Adrenal gland (tissue), 12 donors: ENCODE measurements around the gene PATE1. TPM values are rescaled to one million over a fixed set of nuclear protein-coding genes. Genes with fewer than 3 reads are reported as not detected.

ENCODE experiments used
- DNase-seq, 7 donors: peaks; one replicate each; pipeline ENCODE4 v3.0.0-alpha.2; 2019 to 2020
- H3K27ac ChIP-seq, 5 donors: fragments of 200-600 bp; sonication (generic) in 4 of 5; 1 replicate in 3 of 5; 2 replicates in 2 of 5; pipeline versions ENCODE4 v1.5.1 to v1.8.0; 2016 to 2020; ENCODE audit warnings: mild to moderate bottlenecking in 1 of 5
- H3K27me3 ChIP-seq: fragments of 200-600 bp; 2 replicates; pipeline ENCODE4 v1.8.0; 2021
- H3K36me3 ChIP-seq, 2 donors: fragments of 200-600 bp; replicated peaks in 1 of 2; 1 replicate in 1 of 2; 2 replicates in 1 of 2; pipeline versions ENCODE4 v1.5.1 to v1.8.0; 2018 to 2022
- H3K4me1 ChIP-seq, 2 donors: fragments of 200-600 bp; replicated peaks in 1 of 2; 1 replicate in 1 of 2; 2 replicates in 1 of 2; pipeline versions ENCODE4 v1.5.1 to v1.8.0; 2018 to 2021
- H3K4me3 ChIP-seq, 4 donors: fragments of 200-600 bp; sonication (generic) in 3 of 4; one replicate each; pipeline ENCODE4 v1.5.1; 2016 to 2018
- H3K9me3 ChIP-seq, 3 donors: fragments of 200-600 bp; sonication (generic) in 1 of 3; replicated peaks in 1 of 3; 1 replicate in 2 of 3; 2 replicates in 1 of 3; pipeline versions ENCODE4 v1.5.1 to v1.8.0; 2016 to 2021
- CTCF ChIP-seq, 6 experiments: fragments of 450-650 bp in 4 of 6; fragments of 200-600 bp in 2 of 6; sonication (generic) in 1 of 6; IDR thresholded peaks; 1 replicate in 5 of 6; 2 replicates in 1 of 6; pipeline versions ENCODE4 v1.5.1 to v1.8.0; 2016 to 2021; ENCODE audit warnings: antibody characterized with exemption in 6 of 6, mild to moderate bottlenecking in 2 of 6, moderate library complexity in 1 of 6
- POLR2A ChIP-seq, 2 donors: fragments of 450-650 bp; IDR thresholded peaks; one replicate each; pipeline ENCODE4 v1.6.1; 2017; ENCODE audit warnings: antibody characterized with exemption in 2 of 2, mild to moderate bottlenecking in 2 of 2, moderate library complexity in 1 of 2
- WGBS, 4 donors: extraction: QIAGEN DNeasy Blood & Tissue Kit in 2 of 4; methylation state at CpG; one replicate each; pipeline versions ENCODE4 v1.1.5 to v1.1.7; 2013 to 2017; 5-methylcytosine and 5-hydroxymethylcytosine counted together
- intact Hi-C, 2 donors: fragments of 100-400 bp; cut with DNase I; formaldehyde crosslinking; loops; one replicate each; pipeline versions ENCODE4 v1.14.1 to v1.15.0; 2022 to 2023
- polyA plus RNA-seq, 3 donors: library from polyadenylated mRNA; stranded (reverse); fragments of 200-250 nt in 2 of 3; fragments of 350-450 nt in 1 of 3; fragmentation: Illumina TruSeq in 1 of 3; extraction: RNeasy Lipid Tissue Mini Kit (QIAGEN cat#74804) in 1 of 3; gene quantifications; one replicate each; pipeline ENCODE4 v1.2.3, GENCODE V29; 2013 to 2014
- total RNA-seq, 9 donors: library from RNA; depleted of rRNA in 4 of 9; stranded (reverse); fragments of >200 nt in 4 of 9; fragments of 120-200 nt in 1 of 9; fragmentation: NEBNext Ultra II Directional in 1 of 9; extraction: Animal tissue kit (Norgen Biotek cat#: 25700) in 1 of 9; gene quantifications; one replicate each; pipeline versions ENCODE4 v1.1.0 to v1.2.4, GENCODE V29; 2013 to 2023
- donor health status: healthy with polysubstance abuse.
- donor health status: Bipolar disorder and iron deficiency.
- donor health status: DM: yes; HTN: yes; CAD: no.
- donor health status: DM: no; HTN: no; CAD: no.
- donor health status: DM: no; HTN: no; CAD: no.
- donor health status: DM: yes; HTN: yes; CAD: no.

PATE1 gene
- total and polyA plus RNA-seq, 12 donors: not detected

- DNase-seq: no peak
- intact Hi-C loops: no loop called here
- Histone ChIP-seq H3K9me3 (no peaks in the 10 kb centered on the region), H3K4me1 (no peaks in the 10 kb centered on the region), H3K27me3 (no peaks in the 10 kb centered on the region), H3K4me3 (no peak overlapping the region), H3K27ac (no peak overlapping the region), H3K36me3 (no peaks in the 10 kb centered on the region)
- 64 to 77% (median 73%) methylated on average over 1 of the region's 1 CpG for WGBS, 4 donors
- TF ChIP-seq POLR2A (IDR thresholded peaks at IDR 0.05): no peak
- TF ChIP-seq CTCF (IDR thresholded peaks at IDR 0.05): no peak
Measured at GRCh38 chr11:125743681-125744080, 2.4 kb upstream of the PATE1 start.

- TF ChIP-seq POLR2A (IDR thresholded peaks at IDR 0.05) (no peak), CTCF (IDR thresholded peaks at IDR 0.05) (no peak)
- H3K4me3 ChIP-seq: no peak overlapping the region
- 25 to 47% (median 35%) methylated on average over 2 of the region's 2 CpGs for WGBS, 4 donors
- no peak overlapping the region for H3K27ac ChIP-seq
- no peaks in the 10 kb centered on the region for H3K36me3 ChIP-seq
- no peaks in the 10 kb centered on the region for H3K4me1 ChIP-seq
- no peaks in the 10 kb centered on the region for H3K9me3 ChIP-seq
- intact Hi-C loops: no loop called here
- no peaks in the 10 kb centered on the region for H3K27me3 ChIP-seq
- no peak for DNase-seq
Measured at GRCh38 chr11:125750629-125751028, 4.5 kb downstream of the PATE1 start.

- WGBS, 4 donors: 79 to 88% (median 85%) methylated on average over 6 to 7 of the region's 7 CpGs
- Histone ChIP-seq H3K4me3 (no peak overlapping the region), H3K9me3 (no peaks in the 10 kb centered on the region), H3K36me3 (no peaks in the 10 kb centered on the region), H3K27ac (no peak overlapping the region), H3K4me1 (no peaks in the 10 kb centered on the region), H3K27me3 (no peaks in the 10 kb centered on the region)
- TF ChIP-seq POLR2A (IDR thresholded peaks at IDR 0.05): no peak
- no peak for TF ChIP-seq CTCF (IDR thresholded peaks at IDR 0.05)
- intact Hi-C loops: no loop called here
- no peak for DNase-seq
Measured at GRCh38 chr11:125756050-125756449, 10.0 kb downstream of the PATE1 start.

GRCh38 chr11:125762445-125762844, 16.4 kb downstream of the PATE1 start:
- no peak overlapping the region for H3K4me3 ChIP-seq
- H3K36me3 ChIP-seq: no peaks in the 10 kb centered on the region
- H3K27me3 ChIP-seq: no peaks in the 10 kb centered on the region
- no peaks in the 10 kb centered on the region for H3K9me3 ChIP-seq
- WGBS, 4 donors: 59 to 76% (median 64%) methylated on average over 1 of the region's 1 CpG
- H3K27ac ChIP-seq: no peak overlapping the region
- no peak for TF ChIP-seq POLR2A (IDR thresholded peaks at IDR 0.05)
- no peak for TF ChIP-seq CTCF (IDR thresholded peaks at IDR 0.05)
- no peaks in the 10 kb centered on the region for H3K4me1 ChIP-seq
- DNase-seq: no peak
- intact Hi-C loops: no loop called here
